Measurements from ENCODE around the gene LY6G6F. TPM values are rescaled to one million over a fixed set of nuclear protein-coding genes. Genes with fewer than 3 reads are reported as not detected.

LY6G6F gene
- total and polyA plus RNA-seq, 2 of the 13 experiments (the other 11 are each of a cell fraction or from before 2014, with no cell fraction given) = not detected

GRCh38 chr6:31660381-31661261 lies 46.0 kb upstream of the LY6G6F start, which contains the start of gene C6orf47 (continued):
- TF ChIP-seq ZBTB40 (IDR thresholded peaks at IDR 0.05) (no peak), ZBTB40 (CRISPR knock-in tag; IDR thresholded peaks at IDR 0.05) (peak; percentile 84), ZNF703 (CRISPR knock-in tag; IDR thresholded peaks at IDR 0.05; ENCODE audit: borderline replicate concordance) (no peak; the same call in 1 of the 2 replicates), ZNF333 (CRISPR knock-in tag; IDR thresholded peaks at IDR 0.05; ENCODE audit: borderline replicate concordance) (peak; percentile 94), SP4 (CRISPR knock-in tag; IDR thresholded peaks at IDR 0.05) (peak; percentile 94), XRCC5 (optimal IDR thresholded peaks at IDR 0.05; ENCODE audit: low read length) (peak; percentile 75), MIER2 (CRISPR knock-in tag; IDR thresholded peaks at IDR 0.05) (peak; percentile 36), TIGD3 (CRISPR knock-in tag; IDR thresholded peaks at IDR 0.05; ENCODE audit: borderline replicate concordance) (no peak), ZNF792 (CRISPR knock-in tag; IDR thresholded peaks at IDR 0.05) (peak; percentile 75), ZNF343 (CRISPR knock-in tag; IDR thresholded peaks at IDR 0.05) (no peak), ZNF660 (CRISPR knock-in tag; IDR thresholded peaks at IDR 0.05; ENCODE audit: borderline replicate concordance, low read depth) (no peak), DR1 (CRISPR knock-in tag; IDR thresholded peaks at IDR 0.05) (peak; percentile 50; the same call in 1 of the 2 replicates), KLF11 (CRISPR knock-in tag; IDR thresholded peaks at IDR 0.05) (0 out of 2 replicates have a peak, but pooled peaks have one; percentile 21), GMEB2 (CRISPR knock-in tag; IDR thresholded peaks at IDR 0.05; ENCODE audit: low read depth) (no peak), ZNF230 (CRISPR knock-in tag; IDR thresholded peaks at IDR 0.05) (no peak)
- TF ChIP-seq, protein P1, sequence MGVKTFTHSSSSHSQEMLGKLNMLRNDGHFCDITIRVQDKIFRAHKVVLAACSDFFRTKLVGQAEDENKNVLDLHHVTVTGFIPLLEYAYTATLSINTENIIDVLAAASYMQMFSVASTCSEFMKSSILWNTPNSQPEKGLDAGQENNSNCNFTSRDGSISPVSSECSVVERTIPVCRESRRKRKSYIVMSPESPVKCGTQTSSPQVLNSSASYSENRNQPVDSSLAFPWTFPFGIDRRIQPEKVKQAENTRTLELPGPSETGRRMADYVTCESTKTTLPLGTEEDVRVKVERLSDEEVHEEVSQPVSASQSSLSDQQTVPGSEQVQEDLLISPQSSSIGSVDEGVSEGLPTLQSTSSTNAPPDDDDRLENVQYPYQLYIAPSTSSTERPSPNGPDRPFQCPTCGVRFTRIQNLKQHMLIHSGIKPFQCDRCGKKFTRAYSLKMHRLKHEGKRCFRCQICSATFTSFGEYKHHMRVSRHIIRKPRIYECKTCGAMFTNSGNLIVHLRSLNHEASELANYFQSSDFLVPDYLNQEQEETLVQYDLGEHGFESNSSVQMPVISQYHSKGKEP (CRISPR knock-in tag; IDR thresholded peaks at IDR 0.05) = no peak
